B cell (primary cell): ENCODE results near the gene GUCY1A1.

Source experiments
- EZH2 ChIP-seq: IDR thresholded peaks from 2 replicates; pipeline ENCODE4 v1.6.1; 2012; ENCODE audit warnings: borderline replicate concordance, low read depth, mild to moderate bottlenecking, moderate library complexity, low read length; ENCODE audit not compliant: insufficient read depth, poor library complexity, severe bottlenecking
- TF ChIP-seq, protein P1 (sequence below): fragments of 200-600 bp; IDR thresholded peaks from one replicate; pipeline ENCODE4 v1.8.0; 2022; ENCODE audit warnings: antibody characterized with exemption, mild to moderate bottlenecking

DNA sequence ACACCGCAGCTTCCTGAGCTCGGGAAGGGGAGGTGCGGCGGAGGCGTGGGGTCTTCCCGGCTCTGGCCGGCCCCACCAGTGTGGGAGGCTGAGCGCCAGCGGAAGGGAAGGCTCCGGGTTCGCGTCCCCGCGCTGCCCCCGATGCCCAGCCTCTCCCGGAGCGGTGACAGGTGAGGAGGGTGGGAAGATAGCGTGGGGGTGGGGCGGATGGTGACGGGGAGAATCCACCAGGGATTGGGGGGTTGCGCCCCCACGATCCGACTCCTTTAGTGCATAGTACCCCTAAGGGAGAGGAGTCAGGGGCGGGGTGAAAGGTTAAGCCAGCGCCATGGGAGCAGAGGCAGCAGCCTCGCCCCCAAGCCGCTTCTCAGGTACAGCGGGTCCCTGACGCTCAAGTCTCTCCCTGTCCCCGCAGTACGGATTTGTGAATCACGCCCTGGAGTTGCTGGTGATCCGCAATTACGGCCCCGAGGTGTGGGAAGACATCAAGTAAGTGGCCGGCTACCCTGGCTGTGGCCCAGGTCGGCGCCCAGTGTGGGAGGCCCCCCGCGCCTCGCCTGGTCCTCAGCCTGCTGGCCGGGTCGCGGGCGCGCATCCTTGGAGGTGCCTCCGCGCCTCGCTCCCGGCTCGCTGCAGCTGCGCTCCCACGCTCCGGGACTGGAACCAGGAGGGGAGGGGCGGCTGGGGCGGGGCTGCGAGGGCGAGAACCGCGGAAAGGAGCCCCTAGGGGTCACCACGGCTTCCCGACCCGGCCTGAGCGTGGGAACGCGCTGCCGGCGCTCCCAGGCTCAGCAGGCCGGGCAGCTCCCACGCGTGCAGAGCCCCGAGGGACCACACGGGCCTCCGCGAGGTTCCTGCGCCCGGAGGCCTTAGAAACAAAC lies 93.0 kb downstream of the GUCY1A1 start:
- TF ChIP-seq, protein P1, sequence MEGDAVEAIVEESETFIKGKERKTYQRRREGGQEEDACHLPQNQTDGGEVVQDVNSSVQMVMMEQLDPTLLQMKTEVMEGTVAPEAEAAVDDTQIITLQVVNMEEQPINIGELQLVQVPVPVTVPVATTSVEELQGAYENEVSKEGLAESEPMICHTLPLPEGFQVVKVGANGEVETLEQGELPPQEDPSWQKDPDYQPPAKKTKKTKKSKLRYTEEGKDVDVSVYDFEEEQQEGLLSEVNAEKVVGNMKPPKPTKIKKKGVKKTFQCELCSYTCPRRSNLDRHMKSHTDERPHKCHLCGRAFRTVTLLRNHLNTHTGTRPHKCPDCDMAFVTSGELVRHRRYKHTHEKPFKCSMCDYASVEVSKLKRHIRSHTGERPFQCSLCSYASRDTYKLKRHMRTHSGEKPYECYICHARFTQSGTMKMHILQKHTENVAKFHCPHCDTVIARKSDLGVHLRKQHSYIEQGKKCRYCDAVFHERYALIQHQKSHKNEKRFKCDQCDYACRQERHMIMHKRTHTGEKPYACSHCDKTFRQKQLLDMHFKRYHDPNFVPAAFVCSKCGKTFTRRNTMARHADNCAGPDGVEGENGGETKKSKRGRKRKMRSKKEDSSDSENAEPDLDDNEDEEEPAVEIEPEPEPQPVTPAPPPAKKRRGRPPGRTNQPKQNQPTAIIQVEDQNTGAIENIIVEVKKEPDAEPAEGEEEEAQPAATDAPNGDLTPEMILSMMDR, result no peak
- no peak for TF ChIP-seq EZH2
